ENCODE measurements around the gene CCDC27.

DNA sequence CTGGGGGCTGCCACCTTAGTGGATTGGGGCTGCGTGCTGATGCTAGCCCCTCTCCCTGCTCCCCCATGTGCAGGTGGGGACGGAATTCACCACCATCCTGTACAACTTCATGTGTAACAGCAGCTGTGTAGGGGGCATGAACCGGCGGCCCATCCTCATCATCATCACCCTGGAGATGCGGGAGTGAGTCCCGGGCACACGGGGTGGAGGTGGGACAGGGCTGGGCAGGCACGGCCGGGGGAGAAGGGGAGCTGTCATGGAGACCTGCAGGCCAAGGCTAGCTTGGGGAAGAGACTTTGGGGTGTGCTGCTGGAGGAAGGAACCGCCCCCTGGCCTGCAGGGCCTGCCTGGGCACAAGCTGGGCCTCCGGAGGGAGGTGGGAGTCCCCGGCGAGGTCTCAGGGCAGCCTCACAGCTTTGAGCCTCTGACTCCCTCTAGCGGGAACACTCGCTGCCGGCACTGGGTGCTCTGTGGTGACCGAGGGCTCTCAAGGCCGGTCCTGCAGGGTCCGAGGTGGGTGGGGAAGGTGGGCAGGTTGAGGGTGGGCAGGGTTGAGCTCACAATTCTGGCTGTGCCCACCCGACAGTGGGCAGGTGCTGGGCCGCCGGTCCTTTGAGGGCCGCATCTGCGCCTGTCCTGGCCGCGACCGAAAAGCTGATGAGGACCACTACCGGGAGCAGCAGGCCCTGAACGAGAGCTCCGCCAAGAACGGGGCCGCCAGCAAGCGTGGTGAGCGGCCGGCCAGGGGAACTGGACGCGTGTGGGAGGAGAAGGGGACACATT, 25.0 kb upstream of the CCDC27 start:
- TF ChIP-seq, protein P1, sequence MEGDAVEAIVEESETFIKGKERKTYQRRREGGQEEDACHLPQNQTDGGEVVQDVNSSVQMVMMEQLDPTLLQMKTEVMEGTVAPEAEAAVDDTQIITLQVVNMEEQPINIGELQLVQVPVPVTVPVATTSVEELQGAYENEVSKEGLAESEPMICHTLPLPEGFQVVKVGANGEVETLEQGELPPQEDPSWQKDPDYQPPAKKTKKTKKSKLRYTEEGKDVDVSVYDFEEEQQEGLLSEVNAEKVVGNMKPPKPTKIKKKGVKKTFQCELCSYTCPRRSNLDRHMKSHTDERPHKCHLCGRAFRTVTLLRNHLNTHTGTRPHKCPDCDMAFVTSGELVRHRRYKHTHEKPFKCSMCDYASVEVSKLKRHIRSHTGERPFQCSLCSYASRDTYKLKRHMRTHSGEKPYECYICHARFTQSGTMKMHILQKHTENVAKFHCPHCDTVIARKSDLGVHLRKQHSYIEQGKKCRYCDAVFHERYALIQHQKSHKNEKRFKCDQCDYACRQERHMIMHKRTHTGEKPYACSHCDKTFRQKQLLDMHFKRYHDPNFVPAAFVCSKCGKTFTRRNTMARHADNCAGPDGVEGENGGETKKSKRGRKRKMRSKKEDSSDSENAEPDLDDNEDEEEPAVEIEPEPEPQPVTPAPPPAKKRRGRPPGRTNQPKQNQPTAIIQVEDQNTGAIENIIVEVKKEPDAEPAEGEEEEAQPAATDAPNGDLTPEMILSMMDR (IDR thresholded peaks at IDR 0.05): peak; percentile 23
- no peak for TF ChIP-seq EZH2 (IDR thresholded peaks at IDR 0.05; ENCODE audit: borderline replicate concordance, insufficient read depth, low read depth, low read length, poor library complexity, severe bottlenecking)
